SH-SY5Y (cell line): ENCODE measurements around the gene CYP4X1.

Experiments
- GATA2 ChIP-seq: IDR thresholded peaks from 2 replicates; pipeline ENCODE4 v1.6.1; 2011; ENCODE audit warnings: mild to moderate bottlenecking, low read depth, low read length
- GATA3 ChIP-seq: IDR thresholded peaks from 2 replicates; pipeline ENCODE4 v1.6.1; 2011; ENCODE audit warnings: low read depth, mild to moderate bottlenecking, low read length, moderate library complexity

GRCh38 chr1:47023268-47024140 lies at the start of gene CYP4X1:
- TF ChIP-seq GATA3 (no peak), GATA2 (no peak)
